ENCODE results near the gene TET3. TPM values are rescaled to one million over a fixed set of nuclear protein-coding genes. Genes with fewer than 3 reads are reported as not detected.

Gene TET3
- total RNA-seq, 1 donor from 2014 or later, result 10.6 TPM

DNA sequence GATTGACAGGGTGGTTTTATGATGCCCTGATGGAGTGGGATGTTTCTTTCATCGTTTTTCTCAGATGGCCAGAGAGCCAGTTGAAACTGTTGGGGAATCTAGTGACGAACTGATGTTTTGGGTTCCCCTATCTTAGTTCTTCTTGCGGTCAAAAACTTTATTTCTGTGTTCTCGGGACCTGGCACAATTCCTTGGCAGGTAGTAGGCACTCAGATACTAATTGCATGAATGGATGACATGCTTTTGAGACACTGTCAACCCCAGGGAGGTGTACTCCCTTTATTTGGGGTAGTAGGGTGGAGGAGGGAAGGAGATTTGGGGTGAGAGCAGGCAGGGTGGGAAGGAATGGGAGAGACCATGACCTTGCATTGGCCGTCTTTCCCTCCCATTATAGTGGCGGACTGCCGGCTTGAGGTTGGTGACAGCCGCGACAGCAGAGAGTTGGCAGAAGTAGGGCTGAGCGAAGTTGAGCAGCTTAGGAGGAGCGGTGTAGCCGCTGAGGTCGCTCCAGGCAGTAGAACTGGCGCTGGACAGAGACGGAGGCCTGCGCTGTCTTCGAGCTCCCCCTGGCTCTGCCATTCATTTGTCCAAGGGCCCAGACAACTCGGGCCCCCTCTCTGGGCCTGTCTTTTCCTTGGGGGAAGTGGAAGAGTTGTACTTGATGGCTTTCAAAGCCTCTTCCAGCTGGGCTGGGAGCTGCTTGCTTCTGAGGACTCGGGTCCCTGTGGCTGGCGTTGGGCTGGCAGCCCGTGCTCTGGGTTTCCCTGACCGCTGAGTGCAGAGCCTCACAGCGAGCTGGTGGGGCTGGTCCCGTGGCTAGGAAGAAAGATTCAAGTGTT lies 2.6 kb downstream of the TET3 start:
- peak; percentile 77 for DNase-seq

DNA sequence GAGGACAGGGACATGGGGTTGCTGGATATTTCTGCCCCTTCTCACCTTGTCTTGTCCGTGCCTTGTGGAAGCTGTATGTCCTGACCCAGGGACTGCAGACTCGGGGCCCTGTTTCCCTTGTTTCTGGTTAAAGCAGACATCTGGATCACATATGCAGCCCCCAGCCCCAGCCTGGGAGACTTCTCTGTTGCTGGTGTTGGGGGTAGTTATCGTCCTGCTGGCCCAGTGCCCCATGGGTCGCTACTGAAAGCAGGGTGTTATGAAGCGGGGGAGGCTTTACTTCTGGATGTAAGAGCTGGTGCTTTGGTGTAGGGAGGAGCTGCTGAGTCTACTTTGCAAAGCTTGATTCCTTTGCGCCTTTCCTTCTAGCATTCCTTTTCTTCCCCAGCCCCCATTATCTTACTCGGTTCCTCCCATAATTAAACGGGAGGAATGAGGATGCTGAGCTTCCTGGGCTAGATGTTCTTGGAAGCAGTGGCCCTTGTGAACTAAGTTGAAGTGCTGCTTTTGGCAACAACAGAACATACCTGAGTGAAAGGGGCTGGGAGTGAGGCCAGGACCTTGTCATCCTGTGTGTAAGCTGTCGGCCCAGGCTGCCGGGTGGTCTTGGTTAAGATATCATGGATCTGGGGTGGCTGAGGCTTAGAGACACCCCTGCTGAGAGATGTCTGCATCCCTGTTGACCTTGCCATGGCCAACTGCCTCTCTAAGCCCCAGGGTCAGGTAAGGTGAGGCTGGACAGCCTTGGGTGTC lies 3.4 kb downstream of the TET3 start:
- no peak for DNase-seq

DNA sequence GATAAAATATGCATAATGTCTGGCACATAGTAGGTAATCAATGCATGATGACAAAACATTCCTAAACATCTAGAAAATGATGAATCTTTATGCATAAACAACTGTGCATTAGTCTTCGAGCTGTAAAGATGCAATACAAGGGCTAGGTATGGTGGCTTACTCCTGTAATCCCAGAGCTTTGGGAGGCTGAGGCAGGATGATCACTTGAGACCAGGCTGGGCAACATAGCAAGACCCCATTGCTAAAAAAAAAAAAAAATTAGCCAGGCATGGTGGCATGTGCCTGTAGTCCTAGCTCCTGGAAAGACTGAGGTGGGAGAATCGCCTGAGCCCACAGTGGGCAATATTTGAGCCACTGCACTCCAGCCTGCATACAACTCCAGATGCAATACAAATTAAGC lies 5.3 kb downstream of the TET3 start:
- DNase-seq, result no peak

DNA sequence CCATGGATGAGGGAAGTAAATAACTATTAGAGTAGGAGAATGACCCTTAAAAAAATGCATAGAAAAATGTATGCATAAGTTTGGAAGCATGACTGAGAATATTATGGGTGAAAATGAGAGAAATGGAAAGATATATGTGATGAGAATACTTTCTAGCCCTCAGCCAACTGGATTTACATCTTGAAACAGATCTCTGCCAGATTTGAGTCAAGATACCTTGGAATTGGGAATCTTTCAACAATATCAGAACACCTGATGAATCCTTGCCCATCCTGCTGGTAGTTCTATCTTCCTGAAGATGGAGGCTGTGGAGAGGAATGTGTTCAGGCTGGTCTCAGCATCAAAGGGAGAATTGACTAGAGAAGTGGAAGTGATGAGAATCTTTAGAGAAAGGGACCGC lies 5.8 kb downstream of the TET3 start:
- no peak for DNase-seq

DNA sequence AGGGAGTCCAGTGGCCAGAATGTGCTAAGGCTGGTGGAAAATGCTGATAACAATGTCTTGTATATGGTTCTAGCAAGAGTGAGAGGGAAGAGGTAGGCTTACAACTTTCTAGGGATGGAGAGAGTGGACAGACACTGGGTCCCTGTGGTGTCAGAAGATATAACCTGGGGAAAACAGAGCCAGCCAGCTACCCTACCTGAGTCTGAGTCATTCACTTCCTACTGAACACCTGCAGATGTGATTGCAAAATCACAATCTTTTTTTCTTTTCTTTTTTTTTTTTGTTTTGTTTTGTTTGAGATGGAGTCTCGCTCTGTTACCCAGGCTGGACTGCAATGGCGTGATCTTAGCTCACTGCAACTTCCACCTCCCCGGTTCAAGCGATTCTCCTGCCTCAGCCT lies 7.3 kb downstream of the TET3 start:
- DNase-seq, result no peak

DNA sequence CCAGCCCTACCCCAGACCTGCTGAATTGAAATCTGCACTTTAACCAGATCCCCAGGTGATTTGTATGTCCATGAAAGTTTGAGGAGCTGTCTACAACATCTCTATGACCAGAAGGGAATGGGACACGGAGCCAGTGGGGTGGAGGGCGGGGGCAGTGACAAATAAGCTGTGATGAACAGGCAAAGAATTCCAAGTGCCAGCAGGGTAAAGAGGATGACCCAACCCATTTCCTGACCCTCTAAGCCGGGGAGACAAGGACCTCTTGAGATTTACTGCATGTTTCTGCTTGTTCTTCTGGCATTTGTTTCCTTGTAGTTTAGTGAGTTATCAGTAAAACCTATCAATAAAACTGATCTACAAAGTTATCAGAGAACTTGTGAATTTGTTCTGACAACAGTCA lies 8.7 kb downstream of the TET3 start:
- no peak for DNase-seq

DNA sequence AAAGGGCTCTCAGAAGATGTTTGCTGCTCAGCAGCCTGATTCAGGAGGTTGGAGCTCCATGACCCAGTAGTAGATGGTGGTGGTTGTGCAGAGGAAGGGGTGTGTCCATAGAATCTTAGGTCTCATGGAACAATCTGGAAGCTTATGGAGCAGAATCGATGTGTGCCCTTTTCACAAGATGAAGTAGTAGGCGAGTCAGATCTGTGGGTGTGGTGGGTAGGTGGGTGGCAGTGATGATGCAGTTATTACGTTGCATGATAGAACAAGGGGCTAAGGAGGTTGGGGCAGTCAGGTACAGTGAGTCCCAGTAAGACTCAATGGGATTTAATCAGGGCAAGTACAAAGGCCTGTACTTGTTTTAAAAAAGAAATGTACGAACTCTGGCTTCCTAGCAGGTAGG lies 9.1 kb downstream of the TET3 start:
- no peak for DNase-seq

DNA sequence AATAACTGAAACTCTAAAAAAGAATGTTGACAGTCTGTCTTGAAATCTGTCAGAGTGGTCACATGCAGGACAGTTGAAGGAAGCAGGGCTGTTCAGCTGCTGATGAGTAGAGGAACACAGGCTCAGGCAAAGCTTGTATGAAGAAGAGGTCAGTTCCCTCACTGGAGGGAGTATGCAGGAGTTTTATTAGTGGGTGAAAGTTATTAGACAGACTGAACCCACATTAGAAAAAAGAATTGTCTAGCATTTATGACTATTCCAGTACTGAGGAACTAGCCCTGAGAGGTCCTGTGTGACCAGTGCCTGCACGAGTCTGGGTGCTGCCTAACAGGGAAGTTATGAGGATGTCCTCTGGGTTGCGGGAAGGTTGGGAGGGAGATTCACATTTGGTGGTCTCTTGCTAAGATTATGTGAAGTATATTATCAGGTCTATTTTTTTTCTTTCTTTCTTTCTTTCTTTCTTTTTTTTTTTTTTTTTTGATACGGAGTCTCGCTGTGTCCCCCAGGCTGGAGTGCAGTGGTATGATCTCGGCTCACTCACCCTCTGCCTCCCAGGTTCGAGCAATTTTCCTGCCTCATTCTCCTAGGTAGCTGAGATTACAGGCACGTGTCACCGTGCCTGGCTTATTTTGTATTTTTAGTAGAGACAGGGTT lies 9.6 kb downstream of the TET3 start:
- DNase-seq, result no peak

DNA sequence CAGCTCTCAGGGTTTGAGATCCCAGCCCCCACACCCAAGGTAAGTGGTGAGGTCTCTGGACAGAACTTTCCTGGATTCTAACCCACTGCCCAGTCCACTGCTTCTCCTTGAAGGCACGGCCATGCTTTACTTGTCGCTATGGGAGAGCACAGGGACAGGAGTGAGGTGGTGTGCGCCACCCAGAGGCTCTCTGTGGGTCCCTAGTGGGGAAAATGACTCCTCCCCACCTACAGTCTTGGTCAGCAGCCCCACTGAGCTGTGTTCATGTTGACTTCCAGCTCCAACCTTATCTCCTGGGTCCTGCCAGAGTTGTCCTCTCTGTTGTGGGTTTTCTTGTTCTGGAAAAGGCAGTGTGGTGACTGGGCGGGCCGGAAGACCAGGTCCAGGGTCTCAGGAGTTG lies 11.1 kb downstream of the TET3 start:
- DNase-seq, result no peak

DNA sequence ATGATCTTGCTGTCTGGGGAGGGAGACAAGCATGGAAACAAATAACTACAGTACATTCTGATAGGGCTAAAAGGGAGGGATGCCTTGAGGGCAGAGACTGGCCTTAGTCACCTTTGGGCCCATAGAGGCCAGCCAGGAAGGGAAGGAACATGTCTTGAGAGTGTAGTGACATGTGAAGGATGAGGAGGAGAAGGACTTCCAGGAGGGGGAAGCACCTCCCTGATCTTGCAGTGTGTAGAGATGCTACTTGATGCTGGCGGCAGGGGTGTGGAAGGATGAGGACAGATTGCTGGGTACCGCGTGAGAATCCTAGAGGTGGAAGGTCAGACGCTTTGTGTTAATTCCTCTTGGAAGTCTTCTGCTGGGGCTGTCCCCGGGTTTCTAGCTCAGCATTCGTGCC lies 13.1 kb downstream of the TET3 start:
- DNase-seq, result no peak

DNA sequence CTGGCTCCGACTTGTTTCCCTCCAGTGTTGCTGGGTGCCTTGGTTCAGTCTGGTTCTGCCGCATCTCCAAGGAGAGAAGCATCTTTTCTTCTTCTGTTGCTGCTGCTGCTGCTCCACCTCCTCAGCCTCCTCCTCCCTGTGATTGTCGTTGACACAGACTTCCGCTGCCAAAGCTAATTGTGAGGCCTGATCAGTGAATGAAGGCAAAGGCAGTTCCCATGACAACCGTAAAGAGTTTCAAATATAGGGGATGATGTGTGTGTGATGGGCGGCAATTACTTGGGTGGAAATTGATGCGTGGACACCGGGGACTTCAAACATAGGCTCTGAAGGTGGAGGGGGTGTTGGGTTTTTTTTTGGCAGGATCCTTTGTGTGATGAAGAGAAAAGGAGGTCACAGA lies 13.7 kb downstream of the TET3 start:
- no peak for DNase-seq

DNA sequence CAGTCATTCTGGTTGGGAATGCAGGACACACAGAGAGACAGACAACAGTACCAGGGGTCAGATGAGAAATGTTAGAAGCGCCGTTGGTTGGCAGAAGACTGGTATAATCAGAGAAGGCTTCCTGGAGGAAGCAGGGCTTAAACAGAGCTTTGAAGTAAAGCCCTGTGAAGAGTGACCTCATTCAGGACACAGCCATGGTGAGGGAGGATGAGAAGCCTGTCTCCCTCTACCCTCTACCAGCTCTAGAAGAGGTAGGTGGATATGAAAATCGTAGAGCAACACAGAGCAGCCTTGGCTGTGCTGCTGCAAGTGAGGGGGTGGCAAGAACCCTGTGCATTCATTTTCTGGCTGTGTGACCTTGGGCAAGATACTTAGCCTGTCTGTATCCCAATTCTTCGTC lies 14.2 kb downstream of the TET3 start:
- DNase-seq, result no peak

DNA sequence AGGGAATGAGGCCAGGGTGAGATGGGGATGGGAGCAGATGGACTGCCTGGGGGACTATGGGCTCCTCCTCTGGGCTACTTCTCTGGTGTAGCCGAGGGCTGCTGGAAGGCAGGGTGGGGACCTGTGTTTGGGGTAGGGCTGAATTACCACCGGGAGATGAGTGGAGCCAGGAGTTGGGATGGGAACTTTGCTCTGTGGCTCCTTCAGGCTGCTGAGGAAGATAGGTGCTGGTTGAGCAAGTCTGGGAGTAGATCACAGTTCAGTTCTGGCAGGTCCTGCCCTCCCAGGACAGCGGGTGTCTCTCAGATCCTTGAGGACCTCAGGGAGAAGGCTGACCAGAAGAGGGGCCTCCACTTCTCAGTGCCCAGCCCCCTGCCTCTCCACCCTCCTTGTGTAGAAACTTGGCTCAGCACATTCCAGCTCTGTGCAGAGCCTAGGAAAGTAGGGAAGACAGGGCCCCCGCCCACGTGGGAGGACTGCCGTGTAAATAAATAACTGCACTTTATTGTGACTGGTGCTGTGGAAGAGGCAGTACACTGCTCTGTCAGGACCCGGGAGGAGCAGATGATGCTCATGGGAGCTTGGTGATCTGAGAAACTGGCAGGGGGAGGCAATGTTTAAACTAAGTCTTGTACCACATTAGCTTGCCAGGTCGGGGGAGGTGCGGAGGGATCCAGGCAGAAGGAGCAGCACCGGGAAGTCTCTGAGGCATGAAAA lies 15.3 kb downstream of the TET3 start:
- DNase-seq, result peak; percentile 61

DNA sequence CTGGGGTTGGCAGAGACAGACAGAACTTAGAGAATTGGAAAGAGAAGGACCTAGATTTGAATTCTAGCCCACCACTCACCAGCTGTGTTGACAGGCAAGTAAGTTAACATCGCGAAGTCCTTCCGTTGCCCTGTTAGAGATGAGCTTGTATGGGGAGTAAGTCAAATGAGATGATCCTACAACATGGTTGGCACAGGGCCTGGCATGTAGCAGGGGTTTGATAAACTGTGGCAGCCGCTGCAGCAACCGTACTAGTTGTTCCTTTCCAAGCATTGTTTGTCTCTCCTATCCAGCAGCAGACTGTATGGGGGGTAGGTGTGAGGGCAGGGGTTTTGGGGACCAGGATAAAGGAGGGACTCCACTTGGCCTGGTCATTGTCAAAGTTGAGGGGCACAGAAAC lies 16.0 kb downstream of the TET3 start:
- DNase-seq, result peak; percentile 51

DNA sequence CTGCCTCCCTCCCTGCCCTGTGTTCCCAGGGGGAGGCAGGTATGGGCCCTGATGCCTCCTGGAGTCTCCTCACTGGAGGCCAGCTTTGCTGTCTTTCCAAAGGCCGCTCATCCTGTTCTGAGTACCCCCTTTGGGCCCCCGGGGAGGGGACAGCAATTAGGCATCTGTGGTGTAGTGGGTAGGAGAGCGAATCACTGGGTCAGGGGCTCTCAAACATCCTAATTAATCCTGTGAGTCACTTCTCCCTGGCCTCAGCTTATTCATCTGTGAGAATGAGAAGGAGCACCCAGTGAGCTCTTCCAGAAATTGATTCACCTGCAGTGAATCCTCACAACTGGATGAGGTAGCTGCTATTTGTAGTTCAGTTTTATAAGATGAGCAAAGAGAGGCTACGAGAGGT lies 16.4 kb downstream of the TET3 start:
- DNase-seq, result no peak

DNA sequence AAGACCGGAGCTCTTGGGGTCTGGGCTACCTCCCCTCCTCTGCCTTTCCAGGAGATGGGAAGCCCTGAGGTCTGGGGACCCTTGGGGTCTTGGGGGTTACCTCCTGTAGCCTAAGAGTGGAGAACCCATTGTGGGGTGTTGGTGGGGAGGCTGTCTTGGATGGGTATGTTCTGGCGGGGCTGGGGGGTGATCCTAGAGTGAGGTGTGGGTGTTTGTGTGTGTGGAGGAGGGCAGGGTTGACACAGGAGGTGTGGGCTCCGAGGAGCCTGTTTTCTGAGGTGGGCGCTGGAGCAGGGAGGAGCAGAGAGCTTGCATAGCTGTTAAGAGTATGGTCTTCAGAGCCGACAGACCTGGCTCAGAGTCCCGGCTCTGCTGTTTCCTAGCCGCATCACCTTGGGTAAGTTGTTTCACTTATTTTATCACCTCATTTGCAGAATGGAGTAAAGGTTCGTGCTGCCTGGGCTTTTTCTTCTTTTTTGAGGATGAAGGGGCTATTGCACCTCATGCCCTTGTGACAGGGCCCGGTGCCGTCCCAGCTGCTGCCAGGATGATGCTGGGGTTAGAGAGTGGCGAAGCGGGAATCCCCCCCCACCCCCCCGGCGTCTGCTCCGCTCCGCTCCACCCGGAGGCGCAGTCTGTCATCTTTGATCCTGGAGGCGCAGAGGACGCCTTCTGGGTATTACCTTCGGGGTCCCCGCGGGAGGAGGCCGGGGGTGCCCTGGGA lies 17.2 kb downstream of the TET3 start:
- no peak for DNase-seq

DNA sequence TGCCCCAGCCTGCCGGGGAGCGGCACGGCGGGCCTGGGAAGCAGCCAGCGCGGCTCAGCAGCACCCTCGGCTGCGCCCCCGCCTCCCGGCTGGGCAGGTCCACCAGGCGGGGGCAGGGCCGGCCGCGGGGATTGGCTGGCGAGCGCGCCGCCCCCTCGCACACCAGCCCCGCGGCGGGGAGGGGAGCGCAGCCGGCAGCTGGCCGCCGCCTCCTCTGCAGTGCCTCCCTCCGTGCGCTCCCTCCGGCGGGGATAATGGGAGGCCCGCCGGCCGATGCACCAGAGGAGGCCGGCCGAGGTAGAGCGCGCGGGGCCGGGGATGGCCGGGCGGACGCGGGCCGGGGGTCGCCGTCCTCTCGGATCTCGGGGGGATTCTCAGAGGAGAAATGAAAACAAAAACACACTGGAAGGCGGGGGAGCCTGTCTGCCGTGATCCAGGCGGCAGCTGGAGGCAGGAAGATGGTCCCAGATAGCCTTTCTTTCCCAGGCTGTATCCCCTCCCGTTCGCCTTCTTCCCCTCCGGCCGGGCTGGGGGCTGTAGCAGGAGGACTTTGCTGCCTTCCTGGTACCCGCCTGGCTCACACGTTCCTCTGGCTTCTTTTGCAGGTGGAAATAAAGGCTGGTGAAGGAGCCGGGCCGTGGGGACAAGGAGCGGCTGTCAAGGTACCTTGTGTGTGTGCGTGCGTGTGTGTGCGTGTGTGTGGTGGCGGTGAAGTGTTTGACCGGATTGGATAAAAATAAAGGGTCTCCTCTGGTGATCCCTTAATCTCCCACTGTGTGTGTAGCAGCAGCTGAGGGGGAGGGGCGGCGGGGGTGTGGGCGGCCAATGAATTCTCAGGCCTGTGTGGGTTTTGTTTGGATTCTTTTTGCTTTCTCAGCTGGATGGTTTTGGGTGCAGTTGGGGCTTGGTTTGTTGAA lies 18.1 kb downstream of the TET3 start:
- peak; percentile 95 for DNase-seq

DNA sequence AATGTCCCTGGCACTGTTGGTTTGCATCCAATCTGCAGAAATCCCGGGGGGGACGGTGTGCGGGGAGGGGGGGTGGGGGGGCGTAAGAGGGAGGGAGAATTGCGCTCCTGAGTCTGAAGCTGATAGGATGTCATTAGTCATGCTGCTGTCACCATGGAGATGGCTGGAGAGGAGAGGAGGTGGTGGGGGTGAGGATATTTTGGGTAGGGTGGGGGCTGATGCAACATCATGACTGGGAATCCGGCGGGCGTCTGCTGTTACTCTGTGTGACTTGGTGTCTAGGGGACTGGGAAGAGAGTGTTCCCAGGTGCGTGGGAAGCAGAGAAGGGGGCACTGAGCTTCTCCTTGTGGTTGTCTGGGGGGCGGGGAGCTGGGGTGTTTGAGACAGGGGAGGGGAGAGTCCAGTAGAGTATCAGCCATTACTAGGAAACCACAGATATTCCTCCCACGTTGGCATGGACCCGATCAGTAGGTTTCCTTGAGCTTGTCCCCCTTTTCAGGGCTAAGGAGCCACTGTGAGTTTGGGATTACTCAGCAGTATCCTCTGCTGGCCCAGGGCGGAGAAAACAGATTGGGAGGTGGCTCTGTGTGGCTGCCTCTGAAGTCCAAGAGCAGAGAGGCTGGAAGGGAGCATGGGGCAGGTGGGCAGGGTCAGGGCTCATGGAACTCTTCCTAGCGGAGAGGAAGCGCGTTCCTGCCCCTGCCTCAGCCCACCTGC lies 18.9 kb downstream of the TET3 start:
- DNase-seq, result peak; percentile 33

DNA sequence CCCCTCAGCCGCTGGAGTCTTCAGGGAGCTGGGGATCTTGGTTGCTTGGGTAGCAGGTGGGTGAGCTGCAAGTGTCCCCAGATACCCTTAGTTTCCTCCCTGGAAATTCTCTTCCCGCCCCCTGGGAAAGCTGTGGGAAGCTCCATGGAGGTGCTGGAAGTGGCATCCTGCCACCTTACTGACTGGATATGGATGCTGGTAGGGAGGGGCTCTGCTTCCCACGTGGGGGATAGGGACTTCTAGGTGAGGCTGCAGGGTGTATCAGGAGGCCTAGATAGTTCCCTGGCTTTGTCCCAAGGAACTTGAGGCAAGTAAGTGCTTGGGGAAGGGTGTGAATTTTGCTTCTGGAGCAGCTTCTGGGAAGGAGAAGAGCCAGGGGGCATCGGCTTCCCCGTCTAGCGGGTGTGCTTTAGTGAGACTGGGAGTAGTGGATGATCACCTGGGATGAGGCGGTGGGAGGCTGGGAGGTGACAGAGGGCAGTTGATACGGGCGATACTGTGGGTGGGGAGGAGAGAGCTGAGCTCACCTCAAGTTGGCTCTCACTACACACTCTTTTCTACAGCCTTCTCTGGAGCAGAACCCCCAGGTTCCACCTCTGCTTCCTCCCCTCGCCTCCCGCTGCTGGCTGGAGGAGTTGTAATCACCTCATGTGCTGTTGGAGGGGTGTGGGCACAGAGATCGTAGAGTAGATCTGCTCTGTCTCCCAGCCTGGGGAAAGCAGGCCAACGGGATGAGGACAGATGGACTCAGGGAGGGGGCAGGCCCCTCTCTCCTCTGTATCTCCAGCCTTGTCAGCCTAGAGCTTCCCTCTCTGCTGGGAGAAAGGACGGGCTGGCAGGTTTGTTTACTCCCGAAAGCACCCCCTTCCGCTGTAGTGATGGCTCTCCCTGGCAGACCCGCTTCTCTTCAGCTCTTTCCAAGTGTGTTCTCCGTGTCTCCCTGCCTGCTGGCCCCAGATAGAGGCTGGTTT lies 19.8 kb downstream of the TET3 start:
- DNase-seq, result no peak
